WTC11 (cell line): ENCODE results near the gene SLC37A3. TPM values are rescaled to one million over a fixed set of nuclear protein-coding genes. Genes with fewer than 3 reads are reported as not detected.

ENCODE experiments used
- ATAC-seq: fragments of 200-7000 bp; cut with Tn5 transposase; 2 replicates; pipeline ENCODE4 v1.10.0; 2021; ENCODE audit warnings: mild to moderate bottlenecking, moderate library complexity
- CTCF ChIA-PET: fragments of 300-600 bp; sonication (Branson Sonifier 250); formaldehyde crosslinking; loops from one replicate; lab custom pipeline; 2021; ENCODE audit warnings: antibody characterized with exemption; lab: Charles Lee
- POLR2A ChIA-PET: fragments of 350-600 bp; sonication (Branson Sonifier 250); formaldehyde crosslinking; loops from one replicate; lab custom pipeline; 2021; ENCODE audit warnings: antibody characterized with exemption; lab: Charles Lee
- DNase-seq: peaks from one replicate; pipeline ENCODE4 v3.0.0; 2021; ENCODE audit warnings: low spot score
- H3K27ac Mint-ChIP-seq: 2 replicates; pipeline ENCODE4 v1.8.0; 2021; ENCODE audit warnings: mixed read lengths
- H3K27me3 Mint-ChIP-seq: 2 replicates; pipeline ENCODE4 v1.8.0; 2021; ENCODE audit warnings: low read depth, mild to moderate bottlenecking, moderate library complexity, mixed read lengths
- H3K36me3 Mint-ChIP-seq: 2 replicates; pipeline ENCODE4 v1.8.0; 2021; ENCODE audit warnings: mixed read lengths
- H3K4me1 Mint-ChIP-seq: 2 replicates; pipeline ENCODE4 v1.8.0; 2022; ENCODE audit warnings: mixed read lengths
- H3K4me3 Mint-ChIP-seq: 2 replicates; pipeline ENCODE4 v1.8.0; 2021; ENCODE audit warnings: mild to moderate bottlenecking, moderate library complexity, mixed read lengths
- H3K9me3 Mint-ChIP-seq: 2 replicates; pipeline ENCODE4 v1.8.0; 2021; ENCODE audit warnings: mixed read lengths
- AR ChIP-seq: fragments of 250-450 bp; sonication (Bioruptor Pico); IDR thresholded peaks from 2 replicates; pipeline ENCODE4 v1.9.0; 2021; ENCODE audit warnings: mild to moderate bottlenecking
- ATF3 ChIP-seq: sonication (generic); formaldehyde crosslinking; conservative IDR thresholded peaks from 2 replicates; pipeline ENCODE4 v1.8.1; 2022; ENCODE audit warnings: mild to moderate bottlenecking, missing genetic modification reagents
- CREB1 ChIP-seq: sonication (generic); formaldehyde crosslinking; IDR thresholded peaks from 2 replicates; pipeline ENCODE4 v1.8.0; 2023; ENCODE audit warnings: mild to moderate bottlenecking, missing genetic modification reagents
- GABPB1 ChIP-seq: sonication (generic); formaldehyde crosslinking; IDR thresholded peaks from 2 replicates; pipeline ENCODE4 v1.8.1; 2023; ENCODE audit warnings: mild to moderate bottlenecking, missing genetic modification reagents
- GTF2I ChIP-seq: fragments of 250-450 bp; sonication (Bioruptor Pico); conservative IDR thresholded peaks from 2 replicates; pipeline ENCODE4 v1.4.0; 2021; ENCODE audit warnings: mild to moderate bottlenecking
- MLX ChIP-seq: sonication (generic); formaldehyde crosslinking; IDR thresholded peaks from 2 replicates; pipeline ENCODE4 v1.8.1; 2023; ENCODE audit warnings: mild to moderate bottlenecking, missing genetic modification reagents, moderate library complexity
- PRDM15 ChIP-seq: sonication (generic); formaldehyde crosslinking; IDR thresholded peaks from 2 replicates; pipeline ENCODE4 v1.8.0; 2022; ENCODE audit warnings: missing genetic modification reagents
- SOX15 ChIP-seq: fragments of 250-450 bp; sonication (Bioruptor Pico); IDR thresholded peaks from 2 replicates; pipeline ENCODE4 v1.9.0; 2021; ENCODE audit warnings: mild to moderate bottlenecking
- TCF7 ChIP-seq: sonication (generic); formaldehyde crosslinking; IDR thresholded peaks from 2 replicates; pipeline ENCODE4 v1.8.0; 2022; ENCODE audit warnings: mild to moderate bottlenecking, low read depth, missing genetic modification reagents, moderate library complexity
- USF2 ChIP-seq: sonication (generic); formaldehyde crosslinking; IDR thresholded peaks from 2 replicates; pipeline ENCODE4 v1.8.1; 2023; ENCODE audit warnings: mild to moderate bottlenecking, missing genetic modification reagents, moderate library complexity
- ZBTB21 ChIP-seq: sonication (generic); formaldehyde crosslinking; IDR thresholded peaks from 2 replicates; pipeline ENCODE4 v1.8.1; 2023; ENCODE audit warnings: mild to moderate bottlenecking, missing genetic modification reagents, borderline replicate concordance
- ZNF281 ChIP-seq: sonication (generic); formaldehyde crosslinking; IDR thresholded peaks from 2 replicates; pipeline ENCODE4 v1.8.0; 2023; ENCODE audit warnings: mild to moderate bottlenecking, missing genetic modification reagents
- ZNF512 ChIP-seq: sonication (generic); formaldehyde crosslinking; IDR thresholded peaks from 2 replicates; pipeline ENCODE4 v1.8.1; 2022; ENCODE audit warnings: missing genetic modification reagents, borderline replicate concordance
- ZSCAN18 ChIP-seq: fragments of 250-450 bp; sonication (Bioruptor Pico); IDR thresholded peaks from 2 replicates; pipeline ENCODE4 v2.1.2; 2022; ENCODE audit warnings: mild to moderate bottlenecking, moderate library complexity
- total RNA-seq: library from RNA; stranded (reverse); gene quantifications from 3 replicates; pipeline ENCODE4 v1.2.3, GENCODE V29; 2021

SLC37A3 gene
- total RNA-seq, 1 experiment from 2014 or later: 54.8 TPM

GRCh38 chr7:140300243-140301136, 97.8 kb downstream of the SLC37A3 start:
- no peak for ATAC-seq
- ChIA-PET CTCF (no interaction called here), POLR2A (no interaction called here)
- DNase-seq: no peak
- H3K27ac Mint-ChIP-seq: no peak overlapping the region
- H3K4me3 Mint-ChIP-seq: no peak overlapping the region
- no peaks in the 10 kb centered on the region for H3K36me3 Mint-ChIP-seq
- H3K9me3 Mint-ChIP-seq: no peaks in the 10 kb centered on the region
- TF ChIP-seq CREB1 (CRISPR knock-in tag) (no peak), TCF7 (CRISPR knock-in tag) (no peak), ZSCAN18 (CRISPR knock-in tag) (no peak), AR (CRISPR knock-in tag) (no peak), ZNF281 (CRISPR knock-in tag) (no peak), SOX15 (CRISPR knock-in tag) (no peak), GTF2I (CRISPR knock-in tag) (no peak)
- no peaks in the 10 kb centered on the region for H3K27me3 Mint-ChIP-seq
- no peaks in the 10 kb centered on the region; the same call in 1 of the 2 replicates for H3K4me1 Mint-ChIP-seq

GRCh38 chr7:140298213-140298612, 100.1 kb downstream of the SLC37A3 start:
- no peak for TF ChIP-seq ATF3 (CRISPR knock-in tag)
- no peak for TF ChIP-seq GABPB1 (CRISPR knock-in tag)
- no peak for TF ChIP-seq ZBTB21 (CRISPR knock-in tag)
- no peak for TF ChIP-seq PRDM15 (CRISPR knock-in tag)
- TF ChIP-seq MLX (CRISPR knock-in tag): no peak
- TF ChIP-seq USF2: no peak
- no peak for TF ChIP-seq ZNF512 (CRISPR knock-in tag)
- no peaks in the 10 kb centered on the region for H3K27me3 Mint-ChIP-seq
- CTCF ChIA-PET: interaction anchor here (0.9 to 1.3 kb wide), 2 partner anchors 45 to 67 kb away, joined by 3 to 5 read pairs; no protein-coding TSS in a partner anchor

More at GRCh38 chr7:140298213-140298612, 100.1 kb downstream of the SLC37A3 start:
- Mint-ChIP-seq H3K4me3 (no peak overlapping the region), H3K9me3 (no peaks in the 10 kb centered on the region), H3K36me3 (no peaks in the 10 kb centered on the region), H3K27ac (no peak overlapping the region), H3K4me1 (no peaks in the 10 kb centered on the region)
- POLR2A ChIA-PET: no interaction called here
- no peak for DNase-seq
- no peak for ATAC-seq
